Measurements from ENCODE around the gene DUSP2.
"Not testable (repeated sequence)": the region's sequence is repeated elsewhere in the genome, so short reads cannot be mapped to it uniquely, and the experiment has no call there.

The DUSP2 gene

GRCh38 chr2:96163768-96164429, 18.7 kb upstream of the DUSP2 start:
- ChIA-PET CTCF (interaction anchor here (0.5 kb wide), 1 partner anchor 73 kb away, joined by 4 read pairs; no protein-coding TSS in a partner anchor), POLR2A (ENCODE audit: low non-redundant PET) (no interaction called here)
- DNase-seq (ENCODE audit: low spot score), result no peak
- H3K27ac ChIP-seq, result no peak overlapping the region
- no peak for TF ChIP-seq CTCF (conservative IDR thresholded peaks at IDR 0.05; ENCODE audit: low read depth)

DNA sequence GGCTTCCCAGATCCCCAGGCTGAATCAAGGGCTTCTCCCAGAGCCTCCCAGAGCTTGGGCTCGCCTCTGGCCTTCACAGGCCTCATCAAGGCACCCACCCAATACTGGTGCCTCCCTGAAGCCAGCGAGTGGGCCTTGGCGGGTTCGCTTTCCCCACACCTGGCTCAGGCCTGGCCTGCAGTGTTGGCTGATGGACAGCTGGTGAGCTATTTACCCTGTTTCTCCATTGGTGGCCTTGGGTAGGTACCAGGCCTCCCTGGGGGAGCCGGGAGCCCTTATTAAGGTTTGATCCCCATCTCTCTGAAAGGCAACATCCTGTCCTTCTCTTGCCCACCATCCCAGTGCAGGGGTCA, 18.2 kb upstream of the DUSP2 start:
- H3K27ac ChIP-seq, result no peak overlapping the region
- ChIA-PET CTCF (no interaction called here), POLR2A (ENCODE audit: low non-redundant PET) (no interaction called here)
- TF ChIP-seq CTCF (conservative IDR thresholded peaks at IDR 0.05; ENCODE audit: low read depth), result no peak
- DNase-seq (ENCODE audit: low spot score), result no peak

GRCh38 chr2:96161898-96162297, 16.7 kb upstream of the DUSP2 start:
- CTCF ChIA-PET, result no interaction called here
- DNase-seq (ENCODE audit: low spot score), result no peak
- POLR2A ChIA-PET (ENCODE audit: low non-redundant PET), result no interaction called here
- H3K27ac ChIP-seq, result no peak overlapping the region
- TF ChIP-seq CTCF (conservative IDR thresholded peaks at IDR 0.05; ENCODE audit: low read depth), result no peak

GRCh38 chr2:96160366-96160765, 15.1 kb upstream of the DUSP2 start:
- H3K27ac ChIP-seq; DNase-seq (ENCODE audit: low spot score); POLR2A ChIA-PET (ENCODE audit: low non-redundant PET): not testable (repeated sequence)
- CTCF ChIA-PET, result interaction anchor here (0.7 to 1.4 kb wide), 2 partner anchors 14 to 94 kb away, joined by 3 to 4 read pairs; no protein-coding TSS in a partner anchor

- ChIA-PET POLR2A (ENCODE audit: low non-redundant PET) (no interaction called here), CTCF (interaction anchor here (1.4 kb wide), 1 partner anchor 15 kb away, joined by 4 read pairs; no protein-coding TSS in a partner anchor)
- no peak for DNase-seq (ENCODE audit: low spot score)
- TF ChIP-seq CTCF (conservative IDR thresholded peaks at IDR 0.05; ENCODE audit: low read depth), result no peak
- no peak overlapping the region for H3K27ac ChIP-seq
These were observed 14.0 kb upstream of the DUSP2 start for GRCh38 chr2:96159084-96159830.

- H3K27ac ChIP-seq, result no peak overlapping the region
- no peak for TF ChIP-seq CTCF (conservative IDR thresholded peaks at IDR 0.05; ENCODE audit: low read depth)
- DNase-seq (ENCODE audit: low spot score), result no peak
- ChIA-PET POLR2A (ENCODE audit: low non-redundant PET) (no interaction called here), CTCF (interaction anchor here (1.4 kb wide), 1 partner anchor 16 kb away, joined by 6 read pairs; no protein-coding TSS in a partner anchor)
These were observed 13.3 kb upstream of the DUSP2 start for GRCh38 chr2:96158554-96158940.
